Keratinocyte (primary cell): Measurements from ENCODE around the gene CTPS2. TPM values are rescaled to one million over a fixed set of nuclear protein-coding genes. Genes with fewer than 3 reads are reported as not detected.

Source experiments
- DNase-seq: peaks from one replicate; pipeline ENCODE4 v3.0.0-alpha.2; 2011; ENCODE audit warnings: low read depth, missing footprints, low spot score
- FAIRE-seq: peaks from 2 replicates; lab custom pipeline; 2011; peaks lifted over from hg19 to GRCh38; lab: Jason Lieb, UNC
- H2AFZ ChIP-seq: 2 replicates; pipeline ENCODE4 v1.6.0; 2012; ENCODE audit warnings: low read length, control low read depth, inconsistent platforms; ENCODE audit not compliant: control insufficient read depth
- H3K27ac ChIP-seq: 2 replicates; pipeline ENCODE4 v1.5.1; 2011; ENCODE audit warnings: low read length; ENCODE audit not compliant: control insufficient read depth, insufficient read depth
- H3K27me3 ChIP-seq: 3 replicates; pipeline ENCODE4 v1.6.0; 2011; ENCODE audit warnings: low read length; ENCODE audit not compliant: control insufficient read depth, insufficient read depth; ENCODE audit errors: extremely low read depth
- H3K36me3 ChIP-seq, 2 experiments: 2 replicates in 1 of 2; 3 replicates in 1 of 2; pipeline ENCODE4 v1.5.1; 2011; ENCODE audit warnings: low read length in 2 of 2, mild to moderate bottlenecking in 1 of 2; ENCODE audit not compliant: control insufficient read depth in 2 of 2, insufficient read depth in 2 of 2; ENCODE audit errors: extremely low read depth in 1 of 2
- H3K4me1 ChIP-seq: 3 replicates; pipeline ENCODE4 v1.5.1; 2011; ENCODE audit warnings: low read length; ENCODE audit not compliant: control insufficient read depth, insufficient read depth; ENCODE audit errors: extremely low read depth
- H3K4me2 ChIP-seq: 3 replicates; pipeline ENCODE4 v1.6.0; 2011; ENCODE audit warnings: low read depth, low read length; ENCODE audit not compliant: control insufficient read depth, insufficient read depth; ENCODE audit errors: extremely low read depth
- H3K4me3 ChIP-seq, 3 experiments: fragments of 200-600 bp in 1 of 3; sonication (generic) in 1 of 3; 2 replicates in 2 of 3; 3 replicates in 1 of 3; pipeline ENCODE4 v1.5.1; 2011 to 2016; ENCODE audit warnings: low read length in 3 of 3, mild to moderate bottlenecking in 3 of 3, control low read depth in 2 of 3, inconsistent platforms in 1 of 3, low read depth in 1 of 3, mixed read lengths in 1 of 3, mixed run types in 1 of 3, moderate library complexity in 1 of 3; ENCODE audit not compliant: control insufficient read depth in 2 of 3, insufficient read depth in 2 of 3; ENCODE audit errors: extremely low read depth in 1 of 3
- H3K79me2 ChIP-seq: 2 replicates; pipeline ENCODE4 v1.6.0; 2012; ENCODE audit warnings: low read length; ENCODE audit not compliant: control insufficient read depth, insufficient read depth
- H3K9ac ChIP-seq: 3 replicates; pipeline ENCODE4 v1.6.0; 2011; ENCODE audit warnings: low read length; ENCODE audit not compliant: control insufficient read depth, insufficient read depth; ENCODE audit errors: extremely low read depth
- H3K9me1 ChIP-seq: 3 replicates; pipeline ENCODE4 v1.6.0; 2011; ENCODE audit warnings: low read length; ENCODE audit not compliant: control insufficient read depth, insufficient read depth; ENCODE audit errors: extremely low read depth
- H3K9me3 ChIP-seq: 2 replicates; pipeline ENCODE4 v1.5.1; 2012; ENCODE audit warnings: low read depth, low read length; ENCODE audit not compliant: control insufficient read depth
- H4K20me1 ChIP-seq: 3 replicates; pipeline ENCODE4 v1.6.0; 2011; ENCODE audit warnings: low read length; ENCODE audit not compliant: control insufficient read depth, insufficient read depth; ENCODE audit errors: extremely low read depth
- EZH2 ChIP-seq: IDR thresholded peaks from one replicate; pipeline ENCODE4 v1.6.1; 2012; ENCODE audit warnings: inconsistent platforms, mild to moderate bottlenecking, low read length, moderate library complexity
- dilution Hi-C: fragments of 300-500 bp; cut with MboI; formaldehyde crosslinking; loops from one replicate; pipeline ENCODE4 v1.7.0; 2020; ENCODE audit warnings: low sequenced_read_pairs; ENCODE audit not compliant: extremely low pct_ligation_motif_present
- polyA plus RNA-seq, 5 experiments: library from polyadenylated mRNA; depleted of rRNA in 3 of 5; stranded (reverse) in 3 of 5; stranded (forward) in 1 of 5; unstranded in 1 of 5; fragments of >200 nt; gene quantifications; 1 replicate in 1 of 5; 2 replicates in 3 of 5; 3 replicates in 1 of 5; pipeline versions ENCODE4 v1.2.1 to v1.2.3, GENCODE V29; 2011 to 2012; ENCODE audit warnings: missing spikeins in 2 of 5, low read depth in 1 of 5, low replicate concordance in 1 of 5
- TF ChIP-seq, protein P1 (sequence below), 3 experiments: IDR thresholded peaks in 1 of 3; conservative IDR thresholded peaks in 1 of 3; optimal IDR thresholded peaks in 1 of 3; 2 replicates in 2 of 3; 3 replicates in 1 of 3; pipeline versions ENCODE3 to v1.5.1; 2011; ENCODE audit warnings: low read length in 3 of 3, mild to moderate bottlenecking in 3 of 3, moderate library complexity in 2 of 3, control low read depth in 1 of 3, inconsistent platforms in 1 of 3; ENCODE audit not compliant: insufficient read depth in 2 of 3; ENCODE audit errors: extremely low read depth in 1 of 3

The CTPS2 gene
- polyA plus RNA-seq, 1 donor (not counting 4 experiments of a cell fraction or from before 2014, with no cell fraction given) = 12.3 TPM

DNA sequence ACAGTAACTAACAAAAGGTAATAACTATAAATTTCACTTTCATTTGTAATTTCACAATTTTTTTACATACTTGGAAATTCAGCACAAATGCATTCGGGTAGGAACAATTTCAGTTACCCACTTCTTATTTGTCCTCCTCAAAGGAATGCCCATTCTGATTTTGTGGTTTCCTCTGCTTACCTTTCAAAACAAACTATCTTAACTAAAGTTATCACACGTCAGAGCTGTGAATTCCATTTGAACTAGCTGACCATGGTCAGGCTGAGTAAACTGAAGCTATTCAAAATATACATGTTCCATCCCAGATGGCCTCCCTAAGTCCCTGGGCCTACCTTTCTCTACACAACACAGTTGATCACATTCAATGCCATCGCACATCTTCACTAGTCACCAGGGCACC, 4.5 kb downstream of the CTPS2 start:
- H3K9me3 ChIP-seq = no peaks in the 10 kb centered on the region
- peaks cover 8% of the 10 kb centered on the region for H3K4me1 ChIP-seq
- H2AFZ ChIP-seq = no peak overlapping the region
- no peaks in the 10 kb centered on the region for H4K20me1 ChIP-seq
- H3K4me3 ChIP-seq = no peak overlapping the region
- no peak for FAIRE-seq
- H3K4me2 ChIP-seq = no peak overlapping the region
- no peak for TF ChIP-seq EZH2
- TF ChIP-seq, protein P1, sequence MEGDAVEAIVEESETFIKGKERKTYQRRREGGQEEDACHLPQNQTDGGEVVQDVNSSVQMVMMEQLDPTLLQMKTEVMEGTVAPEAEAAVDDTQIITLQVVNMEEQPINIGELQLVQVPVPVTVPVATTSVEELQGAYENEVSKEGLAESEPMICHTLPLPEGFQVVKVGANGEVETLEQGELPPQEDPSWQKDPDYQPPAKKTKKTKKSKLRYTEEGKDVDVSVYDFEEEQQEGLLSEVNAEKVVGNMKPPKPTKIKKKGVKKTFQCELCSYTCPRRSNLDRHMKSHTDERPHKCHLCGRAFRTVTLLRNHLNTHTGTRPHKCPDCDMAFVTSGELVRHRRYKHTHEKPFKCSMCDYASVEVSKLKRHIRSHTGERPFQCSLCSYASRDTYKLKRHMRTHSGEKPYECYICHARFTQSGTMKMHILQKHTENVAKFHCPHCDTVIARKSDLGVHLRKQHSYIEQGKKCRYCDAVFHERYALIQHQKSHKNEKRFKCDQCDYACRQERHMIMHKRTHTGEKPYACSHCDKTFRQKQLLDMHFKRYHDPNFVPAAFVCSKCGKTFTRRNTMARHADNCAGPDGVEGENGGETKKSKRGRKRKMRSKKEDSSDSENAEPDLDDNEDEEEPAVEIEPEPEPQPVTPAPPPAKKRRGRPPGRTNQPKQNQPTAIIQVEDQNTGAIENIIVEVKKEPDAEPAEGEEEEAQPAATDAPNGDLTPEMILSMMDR (optimal IDR thresholded peaks at IDR 0.05 in 1 of 3, IDR thresholded peaks at IDR 0.05 in 1 of 3, conservative IDR thresholded peaks at IDR 0.05 in 1 of 3; ENCODE audit: extremely low read depth in 1 of 3, insufficient read depth in 2 of 3, low read length in 3 of 3) = no peak
- H3K79me2 ChIP-seq = no peaks in the 10 kb centered on the region
- H3K9me1 ChIP-seq = no peaks in the 10 kb centered on the region
- no peak for DNase-seq
- H3K27me3 ChIP-seq = peaks cover 4% of the 10 kb centered on the region
- peaks cover 1 to 3% of the 10 kb centered on the region in 2 experiments for H3K36me3 ChIP-seq
- dilution Hi-C loops = no loop called here
- H3K27ac ChIP-seq = no peak overlapping the region
- no peak overlapping the region for H3K9ac ChIP-seq

DNA sequence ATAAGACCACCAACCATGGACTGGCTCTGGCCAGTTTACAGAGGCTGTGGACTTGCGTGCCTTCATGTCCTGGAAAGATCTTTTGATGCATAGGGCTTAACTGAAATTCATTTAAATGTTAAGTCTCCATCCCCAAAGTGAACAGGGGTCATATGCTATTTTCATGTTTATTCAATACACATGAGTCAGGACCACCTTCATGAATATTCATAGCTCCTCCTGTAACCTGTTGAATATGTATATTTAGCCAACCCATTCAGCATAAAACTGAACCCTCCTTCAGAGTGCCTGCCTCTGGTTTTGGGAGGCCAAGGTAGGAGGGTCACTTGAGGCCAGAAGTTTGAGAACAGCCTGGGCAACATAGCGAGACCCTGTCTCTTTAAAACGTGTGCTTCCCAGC, 7.1 kb downstream of the CTPS2 start:
- peaks cover 2 to 3% of the 10 kb centered on the region in 2 experiments for H3K36me3 ChIP-seq
- TF ChIP-seq, protein P1 (optimal IDR thresholded peaks at IDR 0.05 in 1 of 3, IDR thresholded peaks at IDR 0.05 in 1 of 3, conservative IDR thresholded peaks at IDR 0.05 in 1 of 3; ENCODE audit: extremely low read depth in 1 of 3, insufficient read depth in 2 of 3, low read length in 3 of 3) = no peak
- TF ChIP-seq EZH2 = no peak

More for the DNA sequence above, 7.1 kb downstream of the CTPS2 start:
- H3K4me3 ChIP-seq = no peak overlapping the region
- no peak overlapping the region for H3K9ac ChIP-seq
- no peaks in the 10 kb centered on the region for H3K4me1 ChIP-seq
- dilution Hi-C loops = no loop called here
- no peaks in the 10 kb centered on the region for H3K9me3 ChIP-seq
- H3K27ac ChIP-seq = no peak overlapping the region
- no peak overlapping the region for H2AFZ ChIP-seq
- no peaks in the 10 kb centered on the region for H3K9me1 ChIP-seq
- FAIRE-seq = no peak
- H4K20me1 ChIP-seq = no peaks in the 10 kb centered on the region
- no peaks in the 10 kb centered on the region for H3K79me2 ChIP-seq
- no peak overlapping the region for H3K4me2 ChIP-seq
- DNase-seq = no peak
- H3K27me3 ChIP-seq = no peaks in the 10 kb centered on the region
